ENCODE data around the gene TSC22D1.
A peak's percentile ranks its signal among the peaks of the same experiment; 100 is the strongest.
"Not testable (repeated sequence)": the region's sequence is repeated elsewhere in the genome, so short reads cannot be mapped to it uniquely, and the experiment has no call there.

The TSC22D1 gene

GRCh38 chr13:44573790-44574465 lies 2.2 kb downstream of the TSC22D1 start:
- peak; percentile 53 for DNase-seq (ENCODE audit: low read depth)
- TF ChIP-seq CTCF (IDR thresholded peaks at IDR 0.05; ENCODE audit: insufficient read depth, low read depth, low read length, missing control alignments) = peak; percentile 43

DNA sequence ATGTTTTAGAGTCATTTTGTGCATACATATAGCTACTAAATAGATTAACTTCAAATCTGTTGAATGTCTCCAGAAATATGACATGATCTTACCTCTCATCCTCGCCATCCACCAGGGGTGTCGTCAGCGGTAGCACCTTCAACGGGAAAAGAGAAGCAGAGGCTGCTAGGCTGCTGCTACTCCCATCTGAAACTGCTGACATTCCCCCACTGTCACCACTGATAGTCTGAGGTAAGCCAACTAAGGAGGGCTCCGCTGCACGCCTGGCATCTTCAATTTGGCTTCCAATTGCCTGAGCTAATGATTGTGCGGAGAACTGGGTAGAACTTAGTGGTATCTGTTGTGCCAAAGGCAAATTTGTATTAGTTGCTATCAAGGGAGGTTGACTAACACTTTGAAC lies 3.1 kb downstream of the TSC22D1 start:
- no peak for DNase-seq (ENCODE audit: low read depth)
- H3K4me3 ChIP-seq (ENCODE audit: low read depth, low read length) = no peak overlapping the region

More at GRCh38 chr13:44573790-44574465, 2.2 kb downstream of the TSC22D1 start:
- H3K4me3 ChIP-seq (ENCODE audit: low read depth, low read length) = no peak overlapping the region

GRCh38 chr13:44566601-44567000 lies 9.5 kb downstream of the TSC22D1 start:
- no peak for DNase-seq (ENCODE audit: low read depth)
- TF ChIP-seq CTCF (IDR thresholded peaks at IDR 0.05; ENCODE audit: insufficient read depth, low read depth, low read length, missing control alignments) = no peak
- no peak overlapping the region for H3K4me3 ChIP-seq (ENCODE audit: low read depth, low read length)

More for the DNA sequence above, 3.1 kb downstream of the TSC22D1 start:
- TF ChIP-seq CTCF (IDR thresholded peaks at IDR 0.05; ENCODE audit: insufficient read depth, low read depth, low read length, missing control alignments) = no peak

DNA sequence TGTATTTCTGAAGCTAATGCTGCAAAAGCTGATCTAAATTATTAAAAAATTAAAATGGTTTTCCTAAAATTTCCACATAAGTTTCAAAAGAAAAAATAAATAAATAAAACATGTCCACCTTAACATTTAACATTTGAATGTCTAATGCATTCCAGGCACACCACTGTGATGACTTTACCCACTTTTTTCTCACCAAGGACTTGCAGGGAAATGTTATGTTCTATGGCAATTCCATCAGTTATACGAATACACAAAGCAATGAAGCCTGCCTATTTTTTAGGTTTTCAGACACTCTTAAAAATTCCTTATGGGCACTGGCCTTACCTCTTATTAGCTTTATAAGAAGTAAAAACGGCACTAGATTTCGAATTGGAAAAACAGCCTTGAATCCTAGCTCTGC lies 10.2 kb downstream of the TSC22D1 start:
- no peak for TF ChIP-seq CTCF (IDR thresholded peaks at IDR 0.05; ENCODE audit: insufficient read depth, low read depth, low read length, missing control alignments)
- no peak for DNase-seq (ENCODE audit: low read depth)
- H3K4me3 ChIP-seq (ENCODE audit: low read depth, low read length) = no peak overlapping the region

- no peak overlapping the region for H3K4me3 ChIP-seq (ENCODE audit: low read depth, low read length)
- TF ChIP-seq CTCF (IDR thresholded peaks at IDR 0.05; ENCODE audit: insufficient read depth, low read depth, low read length, missing control alignments) = no peak
- DNase-seq (ENCODE audit: low read depth) = no peak
Measured at GRCh38 chr13:44564936-44565335, 11.2 kb downstream of the TSC22D1 start.

DNA sequence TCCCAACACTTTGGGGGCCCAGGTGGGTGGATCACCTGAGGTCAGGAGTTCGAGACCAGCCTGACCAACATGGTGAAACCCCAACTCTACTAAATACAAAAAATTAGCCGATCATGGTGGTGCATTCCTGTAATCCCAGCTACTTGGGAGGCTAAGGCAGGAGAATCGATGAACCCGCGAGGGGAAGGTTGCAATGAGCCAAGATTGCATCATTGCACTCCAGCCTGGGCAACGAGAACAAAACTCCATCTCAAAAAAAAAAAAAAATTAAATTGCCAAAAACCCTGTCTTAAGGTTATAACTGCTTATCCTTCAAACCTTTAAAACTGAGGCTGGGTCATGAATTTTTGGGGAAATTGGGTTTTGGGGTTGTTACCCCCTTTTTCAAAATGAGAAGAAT lies 13.3 kb downstream of the TSC22D1 start:
- DNase-seq (ENCODE audit: low read depth); H3K4me3 ChIP-seq (ENCODE audit: low read depth, low read length): not testable (repeated sequence)

DNA sequence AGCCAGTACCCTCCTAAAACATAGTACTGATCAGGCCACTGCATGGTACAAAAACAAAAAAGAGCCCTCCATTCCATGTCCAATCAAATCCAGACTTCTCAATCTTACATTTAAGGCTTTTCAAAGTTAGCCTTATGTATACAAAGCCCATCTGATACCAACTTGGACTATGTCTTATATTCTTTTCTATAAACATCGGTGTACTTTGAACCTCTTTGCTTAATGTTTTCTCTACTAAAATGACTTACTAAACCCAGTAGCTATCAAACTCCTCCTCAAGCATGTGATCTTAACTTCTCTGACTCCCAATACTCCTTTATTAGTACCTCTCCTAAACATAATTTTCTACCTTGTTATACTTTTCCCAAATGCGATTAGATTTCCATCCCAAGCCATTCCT lies 14.8 kb downstream of the TSC22D1 start:
- TF ChIP-seq CTCF (IDR thresholded peaks at IDR 0.05; ENCODE audit: insufficient read depth, low read depth, low read length, missing control alignments) = no peak
- no peak overlapping the region for H3K4me3 ChIP-seq (ENCODE audit: low read depth, low read length)
- DNase-seq (ENCODE audit: low read depth) = no peak

Data from GM12865 (cell line).